Endothelial cell of umbilical vein (primary cell): Measurements from ENCODE around the gene ACVRL1. TPM values are rescaled to one million over a fixed set of nuclear protein-coding genes. Genes with fewer than 3 reads are reported as not detected.

ENCODE experiments used
- BruUV-seq: library from RNA; stranded (reverse); fragments of 400-500 nt; replicated peaks from 2 replicates; lab custom pipeline; 2021; lab: Mats Ljungman, UMichigan
- CTCF ChIA-PET: fragments of 300-600, 350-600 bp; sonication (Branson Sonifier 250); formaldehyde crosslinking; loops from one replicate; lab custom pipeline; 2021; ENCODE audit warnings: antibody characterized with exemption, inconsistent platforms; lab: Charles Lee
- POLR2A ChIA-PET: fragments of 300-600, 350-600 bp; sonication (Branson Sonifier 250); formaldehyde crosslinking; loops from one replicate; lab custom pipeline; 2021; ENCODE audit warnings: antibody characterized with exemption, inconsistent platforms; lab: Charles Lee
- DNase-seq: peaks from one replicate; pipeline ENCODE4 v3.0.0-alpha.2; 2011; ENCODE audit warnings: low read depth, low spot score
- FAIRE-seq: peaks from 2 replicates; lab custom pipeline; 2011; peaks lifted over from hg19 to GRCh38; lab: Jason Lieb, UNC
- H2AFZ ChIP-seq: 2 replicates; pipeline ENCODE4 v1.6.0; 2012; ENCODE audit warnings: low read depth, low read length, control low read depth, inconsistent platforms
- H3K27ac ChIP-seq: 2 replicates; pipeline ENCODE4 v1.5.1; 2011; ENCODE audit warnings: low read depth, mild to moderate bottlenecking, control low read depth, low read length, moderate library complexity; ENCODE audit not compliant: insufficient read depth
- H3K27me3 ChIP-seq, 2 experiments: 2 replicates each; pipeline versions ENCODE4 v1.6.0 to v1.6.1; 2011; ENCODE audit warnings: low read length in 2 of 2, mixed read lengths in 1 of 2; ENCODE audit not compliant: control insufficient read depth in 2 of 2, insufficient read depth in 2 of 2
- H3K36me3 ChIP-seq, 2 experiments: 2 replicates in 1 of 2; 3 replicates in 1 of 2; pipeline ENCODE4 v1.5.1; 2011; ENCODE audit warnings: low read length in 2 of 2, mild to moderate bottlenecking in 1 of 2, moderate library complexity in 1 of 2; ENCODE audit not compliant: control insufficient read depth in 2 of 2, insufficient read depth in 2 of 2; ENCODE audit errors: extremely low read depth in 1 of 2
- H3K4me1 ChIP-seq: 3 replicates; pipeline ENCODE4 v1.5.1; 2011; ENCODE audit warnings: mild to moderate bottlenecking, low read length; ENCODE audit not compliant: control insufficient read depth, insufficient read depth; ENCODE audit errors: extremely low read depth
- H3K4me2 ChIP-seq: 2 replicates; pipeline ENCODE4 v1.6.1; 2011; ENCODE audit warnings: low read length, control low read depth, mixed read lengths; ENCODE audit not compliant: insufficient read depth
- H3K4me3 ChIP-seq, 3 experiments: fragments of 200-600 bp in 1 of 3; sonication (generic), shearing (Covaris generic) in 1 of 3; replicated peaks in 1 of 3; 2 replicates each; pipeline ENCODE4 v1.5.1; 2011 to 2016; ENCODE audit warnings: control low read depth in 3 of 3, low read length in 3 of 3, mild to moderate bottlenecking in 2 of 3, inconsistent platforms in 1 of 3, low read depth in 1 of 3, moderate library complexity in 1 of 3; ENCODE audit not compliant: insufficient read depth in 1 of 3
- H3K79me2 ChIP-seq: 2 replicates; pipeline ENCODE4 v1.6.0; 2012; ENCODE audit warnings: low read length, inconsistent platforms; ENCODE audit not compliant: control insufficient read depth, insufficient read depth
- H3K9ac ChIP-seq: replicated peaks from 2 replicates; pipeline ENCODE3; 2011; ENCODE audit warnings: low read length, control low read depth; ENCODE audit not compliant: insufficient read depth; ENCODE audit errors: extremely low read depth
- H3K9me1 ChIP-seq: replicated peaks from 3 replicates; pipeline ENCODE4 v1.6.0; 2011; ENCODE audit warnings: mild to moderate bottlenecking, low read length; ENCODE audit not compliant: control insufficient read depth, insufficient read depth; ENCODE audit errors: extremely low read depth
- H3K9me3 ChIP-seq: replicated peaks from 2 replicates; pipeline ENCODE4 v1.5.1; 2012; ENCODE audit warnings: low read length, inconsistent platforms; ENCODE audit not compliant: control insufficient read depth, insufficient read depth
- H4K20me1 ChIP-seq: replicated peaks from 2 replicates; pipeline ENCODE3; 2011; ENCODE audit warnings: mild to moderate bottlenecking, low read length; ENCODE audit not compliant: control insufficient read depth, insufficient read depth; ENCODE audit errors: extremely low read depth
- EZH2 ChIP-seq: IDR thresholded peaks from 2 replicates; pipeline ENCODE4 v1.6.1; 2012; ENCODE audit warnings: borderline replicate concordance, low read depth, mild to moderate bottlenecking, moderate library complexity, low read length, inconsistent platforms; ENCODE audit not compliant: severe bottlenecking
- FOS ChIP-seq: IDR thresholded peaks from 2 replicates; pipeline ENCODE4 v1.6.1; 2011; ENCODE audit warnings: mild to moderate bottlenecking, low read length, moderate library complexity, borderline replicate concordance; ENCODE audit not compliant: insufficient read depth
- GATA2 ChIP-seq: IDR thresholded peaks from 2 replicates; pipeline ENCODE4 v1.7.0; 2011; ENCODE audit warnings: low read depth, mild to moderate bottlenecking, moderate library complexity, mixed read lengths, low read length; ENCODE audit not compliant: insufficient read length, insufficient read depth
- JUN ChIP-seq: IDR thresholded peaks from 2 replicates; pipeline ENCODE4 v1.6.1; 2011; ENCODE audit warnings: borderline replicate concordance, low read depth; ENCODE audit not compliant: insufficient read length, insufficient read depth
- MYC ChIP-seq: IDR thresholded peaks from one replicate; pipeline ENCODE4 v1.6.1; 2011; ENCODE audit warnings: mild to moderate bottlenecking, low read depth, low read length
- POLR2A ChIP-seq: IDR thresholded peaks from 2 replicates; pipeline ENCODE4 v1.6.1; 2012; ENCODE audit warnings: low read depth, mild to moderate bottlenecking, control low read depth, low read length
- POLR2AphosphoS5 ChIP-seq: IDR thresholded peaks from 2 replicates; pipeline ENCODE4 v1.6.1; 2012; ENCODE audit warnings: low read depth, mild to moderate bottlenecking, control low read depth, low read length, moderate library complexity; ENCODE audit not compliant: insufficient read depth
- dilution Hi-C: fragments of 300-500 bp; cut with MboI; formaldehyde crosslinking; loops from one replicate; pipeline ENCODE4 v1.15.0; 2019; ENCODE audit warnings: low sequenced_read_pairs; ENCODE audit not compliant: extremely low pct_ligation_motif_present
- intact Hi-C: fragments of 100-400 bp; cut with micrococcal nuclease; formaldehyde crosslinking; loops from one replicate; pipeline ENCODE4 v1.10.0; 2022
- polyA plus RNA-seq, 4 experiments: library from polyadenylated mRNA; depleted of rRNA in 3 of 4; stranded (reverse) in 3 of 4; unstranded in 1 of 4; fragments of >200 nt; gene quantifications; 2 replicates each; pipeline versions ENCODE4 v1.2.1 to v1.2.3, GENCODE V29; 2011 to 2012; ENCODE audit warnings: missing spikeins in 1 of 4
- total RNA-seq: library from RNA; stranded (reverse); gene quantifications from 2 replicates; pipeline ENCODE4 v1.2.3, GENCODE V29; 2021
- TF ChIP-seq, protein P1 (sequence below), 2 donors: IDR thresholded peaks; 1 replicate in 1 of 2; 2 replicates in 1 of 2; pipeline ENCODE4 v1.5.1; 2011; ENCODE audit warnings: low read length in 2 of 2, mild to moderate bottlenecking in 2 of 2, moderate library complexity in 2 of 2, control low read depth in 1 of 2, inconsistent platforms in 1 of 2, low read depth in 1 of 2; ENCODE audit not compliant: insufficient read depth in 1 of 2; ENCODE audit errors: extremely low read depth in 1 of 2
- TF ChIP-seq, protein P2 (sequence below): IDR thresholded peaks from 2 replicates; pipeline ENCODE4 v1.6.1; 2011; ENCODE audit not compliant: insufficient read depth, insufficient read length

Gene ACVRL1
- total and polyA plus RNA-seq, 2 donors (not counting 3 experiments of a cell fraction or from before 2014, with no cell fraction given): 355 to 404 TPM

DNA sequence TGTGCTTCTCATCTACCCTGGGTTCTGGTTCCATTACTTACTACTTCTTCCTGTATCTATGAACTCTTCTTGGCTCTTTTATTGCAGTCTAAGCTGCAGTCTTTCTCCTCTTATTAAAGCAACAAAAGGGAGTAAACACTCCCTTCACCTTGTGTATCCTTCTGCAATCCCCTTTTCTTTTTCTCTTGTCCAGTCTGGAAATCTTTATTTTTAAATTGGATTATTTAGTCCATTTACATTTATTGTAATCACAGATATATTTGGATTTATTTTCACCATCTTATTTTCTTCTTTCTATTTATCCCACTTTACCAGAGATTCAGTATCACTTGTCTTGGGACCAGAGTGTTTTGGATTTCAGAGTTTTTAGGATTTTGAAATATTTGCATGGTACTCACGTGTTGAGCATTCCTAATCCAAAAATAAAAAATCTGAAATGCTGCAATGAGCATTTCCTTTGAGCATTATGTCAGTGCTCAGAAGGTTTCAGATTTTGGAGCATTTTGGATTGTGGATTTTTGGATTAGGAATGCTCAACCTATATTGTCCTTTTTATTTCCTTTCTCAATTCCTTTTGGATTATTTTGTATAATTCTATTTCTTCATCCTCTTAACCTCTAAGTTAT is 37.4 kb downstream of the ACVRL1 start:
- Histone ChIP-seq H3K9me3 (peaks cover 3% of the 10 kb centered on the region), H3K79me2 (no peaks in the 10 kb centered on the region), H3K27me3 (peaks cover 0 to 2% of the 10 kb centered on the region in 2 experiments), H3K36me3 (no peaks in the 10 kb centered on the region), H3K4me2 (no peak overlapping the region), H4K20me1 (no peaks in the 10 kb centered on the region), H2AFZ (no peak overlapping the region), H3K4me1 (no peaks in the 10 kb centered on the region), H3K4me3 (no peak overlapping the region), H3K9me1 (no peaks in the 10 kb centered on the region), H3K9ac (no peak overlapping the region), H3K27ac (no peak overlapping the region)
- DNase-seq (no peak), FAIRE-seq (peak; percentile 24)
- no TSS peak for BruUV-seq
- no peak for TF ChIP-seq POLR2AphosphoS5
- no peak for TF ChIP-seq MYC
- CTCF ChIA-PET: no interaction called here
- intact Hi-C loops (no loop called here), dilution Hi-C loops (no loop called here)
- POLR2A ChIA-PET: no interaction called here

DNA sequence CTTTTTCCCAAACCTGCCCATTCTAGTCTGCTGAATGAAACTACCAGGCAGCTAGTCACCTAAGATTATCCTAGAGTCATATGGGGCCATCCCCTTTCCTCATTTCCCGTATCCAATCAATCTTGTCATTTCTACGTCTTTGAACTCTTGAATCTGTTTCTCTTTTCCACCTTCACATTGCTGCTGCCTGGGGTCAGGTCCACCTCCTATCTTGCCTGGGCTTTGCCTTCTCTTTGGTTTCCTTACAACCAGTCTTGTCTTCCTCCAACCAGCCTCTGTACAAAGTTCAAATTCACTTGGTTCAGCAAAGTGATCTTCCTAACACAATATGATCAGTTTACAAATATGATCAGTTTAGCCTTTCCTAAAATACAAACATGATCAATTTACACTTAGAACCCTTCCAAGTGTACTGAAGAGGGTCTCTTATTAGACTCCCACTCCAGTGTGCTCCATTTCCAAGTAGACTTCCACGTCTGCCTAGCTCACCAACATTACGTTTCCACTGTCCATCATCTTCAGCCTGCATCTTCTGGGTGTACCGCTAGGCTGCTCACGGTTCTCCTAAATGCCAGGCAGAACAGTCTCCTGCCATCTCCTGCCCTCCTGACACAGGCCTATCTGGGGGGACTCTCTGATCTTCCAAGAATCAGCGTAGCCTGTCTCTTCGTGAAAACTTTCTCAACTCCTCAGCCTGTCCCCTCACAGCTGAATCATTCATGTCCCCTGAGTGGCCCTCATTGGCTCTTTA is 40.1 kb downstream of the ACVRL1 start:
- DNase-seq: no peak
- no peak overlapping the region for H3K27ac ChIP-seq
- H3K4me3 ChIP-seq: no peak overlapping the region
- H3K9me3 ChIP-seq: peaks cover 3% of the 10 kb centered on the region
- CTCF ChIA-PET: interaction anchor here (1.0 kb wide), 2 partner anchors 10 to 20 kb away, joined by 3 read pairs; no protein-coding TSS in a partner anchor
- POLR2A ChIA-PET: interaction anchor here (0.5 kb wide), 1 partner anchor 49 kb away, joined by 10 read pairs; no protein-coding TSS in a partner anchor
- H3K27me3 ChIP-seq: peaks cover 0 to 4% of the 10 kb centered on the region in 2 experiments
- intact Hi-C loops: no loop called here
- no peaks in the 10 kb centered on the region for H3K36me3 ChIP-seq
- H4K20me1 ChIP-seq: no peaks in the 10 kb centered on the region
- dilution Hi-C loops: no loop called here
- H3K79me2 ChIP-seq: peaks cover 8% of the 10 kb centered on the region
- H3K9me1 ChIP-seq: no peaks in the 10 kb centered on the region
- H3K4me2 ChIP-seq: no peak overlapping the region
- H3K9ac ChIP-seq: no peak overlapping the region
- BruUV-seq: no TSS peak
- H2AFZ ChIP-seq: no peak overlapping the region
- TF ChIP-seq POLR2A: no peak
- no peak for TF ChIP-seq GATA2
- TF ChIP-seq, protein P1, sequence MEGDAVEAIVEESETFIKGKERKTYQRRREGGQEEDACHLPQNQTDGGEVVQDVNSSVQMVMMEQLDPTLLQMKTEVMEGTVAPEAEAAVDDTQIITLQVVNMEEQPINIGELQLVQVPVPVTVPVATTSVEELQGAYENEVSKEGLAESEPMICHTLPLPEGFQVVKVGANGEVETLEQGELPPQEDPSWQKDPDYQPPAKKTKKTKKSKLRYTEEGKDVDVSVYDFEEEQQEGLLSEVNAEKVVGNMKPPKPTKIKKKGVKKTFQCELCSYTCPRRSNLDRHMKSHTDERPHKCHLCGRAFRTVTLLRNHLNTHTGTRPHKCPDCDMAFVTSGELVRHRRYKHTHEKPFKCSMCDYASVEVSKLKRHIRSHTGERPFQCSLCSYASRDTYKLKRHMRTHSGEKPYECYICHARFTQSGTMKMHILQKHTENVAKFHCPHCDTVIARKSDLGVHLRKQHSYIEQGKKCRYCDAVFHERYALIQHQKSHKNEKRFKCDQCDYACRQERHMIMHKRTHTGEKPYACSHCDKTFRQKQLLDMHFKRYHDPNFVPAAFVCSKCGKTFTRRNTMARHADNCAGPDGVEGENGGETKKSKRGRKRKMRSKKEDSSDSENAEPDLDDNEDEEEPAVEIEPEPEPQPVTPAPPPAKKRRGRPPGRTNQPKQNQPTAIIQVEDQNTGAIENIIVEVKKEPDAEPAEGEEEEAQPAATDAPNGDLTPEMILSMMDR (IDR thresholded peaks at IDR 0.05; ENCODE audit: extremely low read depth in 1 of 2, insufficient read depth in 1 of 2, low read depth in 1 of 2, low read length in 2 of 2): no peak
- TF ChIP-seq MYC: no peak
- TF ChIP-seq JUN: no peak
- TF ChIP-seq, protein P2, sequence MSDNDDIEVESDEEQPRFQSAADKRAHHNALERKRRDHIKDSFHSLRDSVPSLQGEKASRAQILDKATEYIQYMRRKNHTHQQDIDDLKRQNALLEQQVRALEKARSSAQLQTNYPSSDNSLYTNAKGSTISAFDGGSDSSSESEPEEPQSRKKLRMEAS: no peak
- no peak for TF ChIP-seq EZH2
- no peak for TF ChIP-seq FOS
- no peak for TF ChIP-seq POLR2AphosphoS5
- H3K4me1 ChIP-seq: peaks cover 6% of the 10 kb centered on the region
- FAIRE-seq: no peak
